ENCODE results near the gene KLHL6. TPM values are rescaled to one million over a fixed set of nuclear protein-coding genes. Genes with fewer than 3 reads are reported as not detected.

Gene KLHL6
- total and polyA plus RNA-seq, 2 of the 8 experiments (the other 6 are each of a cell fraction or from before 2014, with no cell fraction given): 0.05 TPM; not detected in 1

DNA sequence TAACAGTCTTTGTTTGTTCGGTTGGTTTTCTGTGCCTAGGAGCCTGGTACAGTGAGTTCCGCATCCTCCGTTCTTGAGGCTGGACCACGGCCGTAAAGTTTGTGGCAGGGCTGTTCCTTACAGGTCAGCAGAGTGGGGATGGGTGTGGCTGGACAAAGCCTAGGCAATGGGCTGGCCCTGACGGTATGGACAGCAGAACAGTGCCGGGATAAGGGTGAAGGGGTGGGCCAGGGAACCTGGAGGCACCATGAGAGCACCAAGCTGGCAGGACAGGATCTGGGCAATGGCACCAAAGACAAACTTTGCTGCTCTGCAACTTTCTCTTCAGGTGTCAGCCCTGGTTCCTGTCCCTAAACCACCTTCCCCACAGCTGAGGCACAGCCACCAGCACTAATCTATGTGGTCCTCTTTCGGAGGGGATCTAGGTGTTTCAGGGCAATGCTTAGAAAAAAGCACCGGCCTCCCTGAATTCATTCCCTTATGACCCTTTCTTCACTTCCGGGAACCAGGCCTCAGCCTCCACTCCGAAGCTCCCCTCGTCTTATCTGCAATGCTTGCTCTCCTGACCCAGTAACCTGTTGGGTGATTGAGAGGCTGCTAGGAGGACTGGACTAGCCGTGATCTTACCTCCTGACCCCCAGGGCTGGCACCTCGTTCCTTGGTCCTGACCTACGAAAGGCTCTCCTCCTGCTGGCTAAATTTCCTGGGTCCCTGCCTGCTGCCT, 54.4 kb downstream of the KLHL6 start:
- no peak overlapping the region for H2AFZ ChIP-seq (ENCODE audit: low read length)
- H3K23me2 ChIP-seq (ENCODE audit: low read depth, low read length): no peaks in the 10 kb centered on the region
- no peak overlapping the region for H2BK20ac ChIP-seq (ENCODE audit: low read length)
- H2BK12ac ChIP-seq (ENCODE audit: low read depth, low read length): no peak overlapping the region
- no peaks in the 10 kb centered on the region for H3K79me2 ChIP-seq (ENCODE audit: control insufficient read depth in 1 of 2, insufficient read depth in 2 of 2, low read length in 2 of 2)
- no peak overlapping the region for H2AK5ac ChIP-seq (ENCODE audit: low read depth, low read length)
- no peak for DNase-seq (ENCODE audit: low read depth in 1 of 2, low spot score in 2 of 2)
- no peak overlapping the region for H4K8ac ChIP-seq (ENCODE audit: extremely low read depth, insufficient read depth, low read length)
- TF ChIP-seq BACH1 (IDR thresholded peaks at IDR 0.05; ENCODE audit: low read length) (no peak), SUZ12 (IDR thresholded peaks at IDR 0.05; ENCODE audit: low read length) (no peak), RNF2 (IDR thresholded peaks at IDR 0.05; ENCODE audit: borderline replicate concordance, low read depth, low read length, missing control alignments, poor library complexity, severe bottlenecking) (no peak), POU5F1 (IDR thresholded peaks at IDR 0.05; ENCODE audit: low read depth, low read length) (no peak), SIRT6 (IDR thresholded peaks at IDR 0.05; ENCODE audit: low read length) (no peak), HDAC6 (IDR thresholded peaks at IDR 0.05; ENCODE audit: low read depth, low read length) (no peak), RFX5 (IDR thresholded peaks at IDR 0.05; ENCODE audit: borderline replicate concordance, low read depth, low read length) (no peak), RXRA (IDR thresholded peaks at IDR 0.05; ENCODE audit: insufficient read depth, low read depth, low read length) (no peak), PHF8 (conservative IDR thresholded peaks at IDR 0.05; ENCODE audit: low read depth, low read length) (no peak), CTBP2 (IDR thresholded peaks at IDR 0.05; ENCODE audit: borderline replicate concordance, insufficient read depth, insufficient read length, low read length) (no peak), NRF1 (IDR thresholded peaks at IDR 0.05; ENCODE audit: low read depth, low read length) (no peak)
- TF ChIP-seq, protein P1, sequence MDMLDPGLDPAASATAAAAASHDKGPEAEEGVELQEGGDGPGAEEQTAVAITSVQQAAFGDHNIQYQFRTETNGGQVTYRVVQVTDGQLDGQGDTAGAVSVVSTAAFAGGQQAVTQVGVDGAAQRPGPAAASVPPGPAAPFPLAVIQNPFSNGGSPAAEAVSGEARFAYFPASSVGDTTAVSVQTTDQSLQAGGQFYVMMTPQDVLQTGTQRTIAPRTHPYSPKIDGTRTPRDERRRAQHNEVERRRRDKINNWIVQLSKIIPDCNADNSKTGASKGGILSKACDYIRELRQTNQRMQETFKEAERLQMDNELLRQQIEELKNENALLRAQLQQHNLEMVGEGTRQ (IDR thresholded peaks at IDR 0.05; ENCODE audit: low read length): no peak
- no peak overlapping the region for H2BK120ac ChIP-seq (replicated peaks; ENCODE audit: low read depth, low read length)
- H4K91ac ChIP-seq (replicated peaks; ENCODE audit: insufficient read length, low read length): no peak overlapping the region
- H3K4me3 ChIP-seq (ENCODE audit: extremely low read depth in 1 of 4, insufficient read depth in 2 of 4, low read depth in 3 of 4, low read length in 4 of 4): no peak overlapping the region
- no peak overlapping the region for H3K56ac ChIP-seq (replicated peaks; ENCODE audit: insufficient read length, low read depth, low read length)
- no peaks in the 10 kb centered on the region for H4K20me1 ChIP-seq (replicated peaks in 1 of 2; ENCODE audit: control insufficient read depth in 1 of 2, insufficient read depth in 2 of 2, low read length in 2 of 2)
- H3K9me3 ChIP-seq (ENCODE audit: insufficient read depth in 2 of 2, low read depth in 1 of 2, low read length in 1 of 2): no peaks in the 10 kb centered on the region
- no peak overlapping the region for H3K4ac ChIP-seq (replicated peaks; ENCODE audit: insufficient read length, low read depth, low read length)
- H3K27ac ChIP-seq (ENCODE audit: low read depth, low read length): no peak overlapping the region
- no peaks in the 10 kb centered on the region for H3K79me1 ChIP-seq (ENCODE audit: low read depth, low read length)
- POLR2A ChIA-PET (ENCODE audit: partially characterized antibody): no interaction called here
- no peak overlapping the region for H3K23ac ChIP-seq (ENCODE audit: insufficient read length)
- H3K27me3 ChIP-seq (replicated peaks in 1 of 4; ENCODE audit: control insufficient read depth in 3 of 4, extremely low read depth in 1 of 4, insufficient read depth in 3 of 4, low read length in 3 of 4): no peaks in the 10 kb centered on the region
- peaks cover 0 to 2% (median 0%) of the 10 kb centered on the region in 4 experiments; a peak in 1 of 7 replicates for H3K4me1 ChIP-seq (replicated peaks in 1 of 4; ENCODE audit: control insufficient read depth in 3 of 4, insufficient read depth in 4 of 4, low read length in 3 of 4)
- H3K36me3 ChIP-seq (ENCODE audit: control insufficient read depth in 2 of 4, insufficient read depth in 4 of 4, low read length in 3 of 4): no peaks in the 10 kb centered on the region
- H2BK5ac ChIP-seq (ENCODE audit: low read depth, low read length): no peak overlapping the region
- CTCF ChIA-PET (ENCODE audit: partially characterized antibody): interaction anchor here (1.1 to 2.0 kb wide), 3 partner anchors 22 to 59 kb away, joined by 3 to 11 read pairs (median 4); no protein-coding TSS in a partner anchor
- H2BK15ac ChIP-seq (ENCODE audit: low read length): no peak overlapping the region
- no peak overlapping the region for H3K9ac ChIP-seq (replicated peaks in 1 of 4; ENCODE audit: extremely low read depth in 1 of 4, low read depth in 3 of 4, low read length in 3 of 4)
- no peak overlapping the region for H4K5ac ChIP-seq (ENCODE audit: insufficient read length, low read depth, low read length)
- 90% methylated on average over 15 of the region's 15 CpGs; no CpG with 5 or more reads in 1 of the 2 experiments for whole genome bisulfite sequencing, 2 experiments (ENCODE audit: extremely low coverage in 1 of 2, insufficient coverage in 1 of 2, insufficient read length in 1 of 2, insufficient replicate concordance in 2 of 2, low coverage in 1 of 2, low lambda C conversion rate in 2 of 2, missing lambda C conversion rate in 1 of 2)
- no peak overlapping the region for H3K14ac ChIP-seq (ENCODE audit: insufficient read length)
- no peak for FAIRE-seq
- H3K4me2 ChIP-seq (ENCODE audit: insufficient read depth in 1 of 2, low read depth in 2 of 2, low read length in 2 of 2): no peak overlapping the region
- no peak overlapping the region for H3K18ac ChIP-seq (ENCODE audit: extremely low read depth, low read length)
